GM23338 (cell line): Measurements from ENCODE around the gene DOCK4.

Source experiments
- CTCF ChIP-seq, 2 experiments: fragments of 200-600 bp in 1 of 2; sonication (generic) in 1 of 2; conservative IDR thresholded peaks; 2 replicates each; pipeline versions ENCODE4 v1.5.1 to v1.6.1; 2016 to 2017; ENCODE audit warnings: antibody characterized with exemption in 2 of 2, low read depth in 2 of 2, mild to moderate bottlenecking in 2 of 2, moderate library complexity in 1 of 2
- REST ChIP-seq: IDR thresholded peaks from one replicate; pipeline ENCODE4 v1.6.1; 2018; ENCODE audit warnings: antibody characterized with exemption; ENCODE audit not compliant: unreplicated experiment

- no peak for TF ChIP-seq CTCF (conservative IDR thresholded peaks at IDR 0.05; ENCODE audit: low read depth in 2 of 2)
- no peak for TF ChIP-seq REST
Measured at GRCh38 chr7:111787741-111788140, 418.5 kb downstream of the DOCK4 start.
